Muscle layer of duodenum (tissue), 2 donors: ENCODE data around the gene BOC.

Experiments
- H3K27ac ChIP-seq: one replicate; pipeline ENCODE4 v1.7.0; 2013; ENCODE audit warnings: mild to moderate bottlenecking, low read length
- H3K27me3 ChIP-seq: one replicate; pipeline ENCODE4 v1.7.0; 2013; ENCODE audit warnings: low read depth, mild to moderate bottlenecking, control low read depth, low read length
- H3K36me3 ChIP-seq, 2 donors: one replicate each; pipeline ENCODE4 v1.7.0; 2013; ENCODE audit warnings: low read length in 2 of 2, control low read depth in 1 of 2, mild to moderate bottlenecking in 1 of 2; ENCODE audit not compliant: insufficient read depth in 2 of 2, control insufficient read depth in 1 of 2
- H3K4me1 ChIP-seq, 2 donors: one replicate each; pipeline ENCODE4 v1.7.0; 2013; ENCODE audit warnings: low read length in 2 of 2, mild to moderate bottlenecking in 2 of 2, control low read depth in 1 of 2, moderate library complexity in 1 of 2; ENCODE audit not compliant: insufficient read depth in 2 of 2, control insufficient read depth in 1 of 2
- H3K4me3 ChIP-seq, 2 donors: one replicate each; pipeline ENCODE4 v1.7.0; 2013; ENCODE audit warnings: low read length in 2 of 2, low read depth in 1 of 2, mild to moderate bottlenecking in 1 of 2
- H3K9me3 ChIP-seq, 2 donors: one replicate each; pipeline ENCODE4 v1.7.0; 2013; ENCODE audit warnings: low read length in 2 of 2, control low read depth in 1 of 2, mild to moderate bottlenecking in 1 of 2; ENCODE audit not compliant: control insufficient read depth in 1 of 2
- donor health status: healthy.

Gene BOC

GRCh38 chr3:113283306-113283705 is 71.9 kb downstream of the BOC start:
- Histone ChIP-seq H3K36me3 (peaks cover 31 to 55% of the 10 kb centered on the region in 2 donors), H3K9me3 (no peaks in the 10 kb centered on the region), H3K4me1 (peaks cover 0 to 17% of the 10 kb centered on the region in 2 donors), H3K27ac (no peak overlapping the region), H3K4me3 (no peak overlapping the region), H3K27me3 (no peaks in the 10 kb centered on the region)

GRCh38 chr3:113284453-113285050 is 73.2 kb downstream of the BOC start:
- peaks cover 0 to 19% of the 10 kb centered on the region in 2 donors for H3K4me1 ChIP-seq
- H3K9me3 ChIP-seq: no peaks in the 10 kb centered on the region
- H3K4me3 ChIP-seq: no peak overlapping the region
- H3K27ac ChIP-seq: no peak overlapping the region
- H3K36me3 ChIP-seq: peaks cover 20 to 45% of the 10 kb centered on the region in 2 donors
- H3K27me3 ChIP-seq: no peaks in the 10 kb centered on the region

GRCh38 chr3:113285226-113285625 is 73.9 kb downstream of the BOC start:
- Histone ChIP-seq H3K4me1 (peaks cover 0 to 19% of the 10 kb centered on the region in 2 donors), H3K27me3 (no peaks in the 10 kb centered on the region), H3K4me3 (no peak overlapping the region), H3K9me3 (no peaks in the 10 kb centered on the region), H3K27ac (no peak overlapping the region), H3K36me3 (peaks cover 19 to 38% of the 10 kb centered on the region in 2 donors)

GRCh38 chr3:113285741-113286140 is 74.4 kb downstream of the BOC start:
- Histone ChIP-seq H3K27me3 (no peaks in the 10 kb centered on the region), H3K9me3 (no peaks in the 10 kb centered on the region), H3K4me1 (peaks cover 0 to 19% of the 10 kb centered on the region in 2 donors), H3K4me3 (no peak overlapping the region), H3K36me3 (peaks cover 19 to 33% of the 10 kb centered on the region in 2 donors), H3K27ac (peak overlapping the region; percentile 28)

GRCh38 chr3:113286524-113286923 is 75.2 kb downstream of the BOC start:
- peaks cover 0 to 20% of the 10 kb centered on the region in 2 donors for H3K4me1 ChIP-seq
- H3K27ac ChIP-seq: peak overlapping the region; percentile 28
- H3K4me3 ChIP-seq: no peak overlapping the region
- no peaks in the 10 kb centered on the region for H3K27me3 ChIP-seq
- no peaks in the 10 kb centered on the region for H3K9me3 ChIP-seq
- peaks cover 12 to 25% of the 10 kb centered on the region in 2 donors for H3K36me3 ChIP-seq

GRCh38 chr3:113287111-113287802 is 75.9 kb downstream of the BOC start:
- Histone ChIP-seq H3K27ac (peak overlapping the region; percentile 39), H3K4me1 (peaks cover 0 to 26% of the 10 kb centered on the region in 2 donors), H3K9me3 (no peaks in the 10 kb centered on the region), H3K4me3 (no peak overlapping the region), H3K27me3 (no peaks in the 10 kb centered on the region), H3K36me3 (peaks cover 7 to 18% of the 10 kb centered on the region in 2 donors)

- no peaks in the 10 kb centered on the region for H3K27me3 ChIP-seq
- no peaks in the 10 kb centered on the region for H3K9me3 ChIP-seq
- peak overlapping the region; percentile 39 for H3K27ac ChIP-seq
- H3K36me3 ChIP-seq: peaks cover under 1 to 14% of the 10 kb centered on the region in 2 donors
- no peak overlapping the region for H3K4me3 ChIP-seq
- peaks cover 0 to 26% of the 10 kb centered on the region in 2 donors for H3K4me1 ChIP-seq
Observed at GRCh38 chr3:113287803-113288648, 76.7 kb downstream of the BOC start.

- peaks cover 0 to 26% of the 10 kb centered on the region in 2 donors for H3K4me1 ChIP-seq
- no peaks in the 10 kb centered on the region for H3K9me3 ChIP-seq
- no peaks in the 10 kb centered on the region for H3K27me3 ChIP-seq
- peaks cover 0 to 6% of the 10 kb centered on the region in 2 donors for H3K36me3 ChIP-seq
- no peak overlapping the region for H3K4me3 ChIP-seq
- H3K27ac ChIP-seq: no peak overlapping the region
Observed at GRCh38 chr3:113288881-113289280, 77.5 kb downstream of the BOC start.

GRCh38 chr3:113291572-113291971 is 80.2 kb downstream of the BOC start:
- peaks cover 0 to 20% of the 10 kb centered on the region in 2 donors for H3K4me1 ChIP-seq
- no peak overlapping the region for H3K4me3 ChIP-seq
- no peaks in the 10 kb centered on the region for H3K9me3 ChIP-seq
- H3K27ac ChIP-seq: peak overlapping the region; percentile 42
- H3K36me3 ChIP-seq: no peaks in the 10 kb centered on the region
- H3K27me3 ChIP-seq: no peaks in the 10 kb centered on the region

- H3K27ac ChIP-seq: no peak overlapping the region
- peaks cover 0 to 10% of the 10 kb centered on the region in 2 donors for H3K4me1 ChIP-seq
- no peaks in the 10 kb centered on the region for H3K27me3 ChIP-seq
- H3K4me3 ChIP-seq: no peak overlapping the region
- H3K9me3 ChIP-seq: no peaks in the 10 kb centered on the region
- no peaks in the 10 kb centered on the region for H3K36me3 ChIP-seq
Observed at GRCh38 chr3:113292933-113293332, 81.6 kb downstream of the BOC start.

- no peak overlapping the region for H3K4me3 ChIP-seq
- no peaks in the 10 kb centered on the region for H3K36me3 ChIP-seq
- H3K27ac ChIP-seq: no peak overlapping the region
- peaks cover 0 to 9% of the 10 kb centered on the region in 2 donors for H3K4me1 ChIP-seq
- no peaks in the 10 kb centered on the region for H3K27me3 ChIP-seq
- no peaks in the 10 kb centered on the region for H3K9me3 ChIP-seq
Observed at GRCh38 chr3:113293348-113293747, 82.0 kb downstream of the BOC start.
